Testis (tissue), 2 donors: ENCODE results near the gene DYNC1LI2.

ENCODE experiments used
- CTCF ChIP-seq, 3 experiments: fragments of 450-650 bp in 2 of 3; fragments of 200-600 bp in 1 of 3; sonication (generic) in 1 of 3; IDR thresholded peaks; one replicate each; pipeline ENCODE4 v1.5.1; 2016 to 2019; ENCODE audit warnings: antibody characterized with exemption in 3 of 3, mild to moderate bottlenecking in 2 of 3, moderate library complexity in 1 of 3
- POLR2A ChIP-seq: fragments of 450-650 bp; IDR thresholded peaks from one replicate; pipeline ENCODE4 v1.6.1; 2017; ENCODE audit warnings: antibody characterized with exemption, mild to moderate bottlenecking, moderate library complexity

GRCh38 chr16:66787427-66787826 lies 36.0 kb upstream of the DYNC1LI2 start:
- TF ChIP-seq CTCF (IDR thresholded peaks at IDR 0.05) (no peak), POLR2A (no peak)
